Fibroblast of lung (primary cell): ENCODE data around the gene FBRSL1.
A peak's percentile ranks its signal among the peaks of the same experiment; 100 is the strongest.

Experiments used
- CTCF ChIP-seq, 2 donors: IDR thresholded peaks in 1 of 2; conservative IDR thresholded peaks in 1 of 2; 1 replicate in 1 of 2; 2 replicates in 1 of 2; pipeline ENCODE4 v1.5.1; 2011 to 2012; ENCODE audit warnings: low read length in 2 of 2, control low read depth in 1 of 2, inconsistent platforms in 1 of 2, low read depth in 1 of 2, mild to moderate bottlenecking in 1 of 2
- EZH2 ChIP-seq: IDR thresholded peaks from 2 replicates; pipeline ENCODE4 v1.5.1; 2012; ENCODE audit warnings: low read length, control low read depth, mild to moderate bottlenecking; ENCODE audit errors: missing control alignments

GRCh38 chr12:132460571-132460970 lies 29.4 kb upstream of the FBRSL1 start:
- TF ChIP-seq CTCF (conservative IDR thresholded peaks at IDR 0.05 in 1 of 2, IDR thresholded peaks at IDR 0.05 in 1 of 2; ENCODE audit: low read depth in 1 of 2, low read length in 2 of 2) (peak in 1 of 2 donors; percentile 21), EZH2 (no peak)
